ENCODE data around the gene PRDM2. TPM values are rescaled to one million over a fixed set of nuclear protein-coding genes. Genes with fewer than 3 reads are reported as not detected.
A peak's percentile ranks its signal among the peaks of the same experiment; 100 is the strongest.
"Not testable (repeated sequence)": the region's sequence is repeated elsewhere in the genome, so short reads cannot be mapped to it uniquely, and the experiment has no call there.

PRDM2 gene
- total RNA-seq, 1 donor from 2014 or later: 33.5 TPM

GRCh38 chr1:13700521-13701270 lies 708 bp downstream of the PRDM2 start:
- DNase-seq (ENCODE audit: low spot score): peak; percentile 16

GRCh38 chr1:13701271-13701640 lies 1.3 kb downstream of the PRDM2 start:
- DNase-seq (ENCODE audit: low spot score): no peak

GRCh38 chr1:13702425-13703127 lies 2.6 kb downstream of the PRDM2 start:
- no peak for DNase-seq (ENCODE audit: low spot score)

- DNase-seq (ENCODE audit: low spot score): no peak
These were observed 3.1 kb downstream of the PRDM2 start for GRCh38 chr1:13703128-13703513.

- no peak for DNase-seq (ENCODE audit: low spot score)
These were observed 3.8 kb downstream of the PRDM2 start for GRCh38 chr1:13703558-13704490.

- no peak for DNase-seq (ENCODE audit: low spot score)
These were observed 6.1 kb downstream of the PRDM2 start for GRCh38 chr1:13706046-13706445.

GRCh38 chr1:13707164-13707563 lies 7.2 kb downstream of the PRDM2 start:
- DNase-seq (ENCODE audit: low spot score): no peak

GRCh38 chr1:13708380-13708982 lies 8.5 kb downstream of the PRDM2 start:
- DNase-seq (ENCODE audit: low spot score): no peak

- DNase-seq (ENCODE audit: low spot score): no peak
These were observed 10.1 kb downstream of the PRDM2 start for GRCh38 chr1:13710086-13710485.

- no peak for DNase-seq (ENCODE audit: low spot score)
These were observed 14.9 kb downstream of the PRDM2 start for GRCh38 chr1:13714851-13715250.

GRCh38 chr1:13715616-13716287 lies 15.8 kb downstream of the PRDM2 start:
- DNase-seq (ENCODE audit: low spot score): not testable (repeated sequence)

GRCh38 chr1:13722808-13723360 lies 22.9 kb downstream of the PRDM2 start:
- DNase-seq (ENCODE audit: low spot score): no peak

- DNase-seq (ENCODE audit: low spot score): no peak
These were observed 23.8 kb downstream of the PRDM2 start for GRCh38 chr1:13723810-13724209.

GRCh38 chr1:13725714-13726175 lies 25.8 kb downstream of the PRDM2 start:
- peak; percentile 29 for DNase-seq (ENCODE audit: low spot score)

- DNase-seq (ENCODE audit: low spot score): no peak
These were observed 28.2 kb downstream of the PRDM2 start for GRCh38 chr1:13728091-13728715.

GRCh38 chr1:13730291-13730690 lies 30.3 kb downstream of the PRDM2 start:
- no peak for DNase-seq (ENCODE audit: low spot score)

- DNase-seq (ENCODE audit: low spot score): peak; percentile 44
These were observed 30.9 kb downstream of the PRDM2 start for GRCh38 chr1:13730751-13731482.

- DNase-seq (ENCODE audit: low spot score): no peak
These were observed 31.9 kb downstream of the PRDM2 start for GRCh38 chr1:13731897-13732296.

- no peak for DNase-seq (ENCODE audit: low spot score)
These were observed 33.1 kb downstream of the PRDM2 start for GRCh38 chr1:13732971-13733667.
